Glutamatergic neuron (in vitro differentiated cells): ENCODE measurements around the gene INTS11. TPM values are rescaled to one million over a fixed set of nuclear protein-coding genes. Genes with fewer than 3 reads are reported as not detected.

ENCODE experiments used
- DNase-seq: peaks from one replicate; pipeline ENCODE4 v3.0.0; 2022
- H3K27ac Mint-ChIP-seq: one replicate; pipeline ENCODE4 v1.8.0; 2020; ENCODE audit warnings: mild to moderate bottlenecking, mixed read lengths, inconsistent platforms; ENCODE audit not compliant: unreplicated experiment
- H3K27me3 Mint-ChIP-seq: one replicate; pipeline ENCODE4 v1.8.0; 2020; ENCODE audit warnings: mild to moderate bottlenecking, moderate library complexity, mixed read lengths, inconsistent platforms; ENCODE audit not compliant: unreplicated experiment
- H3K36me3 Mint-ChIP-seq: one replicate; pipeline ENCODE4 v1.8.0; 2020; ENCODE audit warnings: mild to moderate bottlenecking, mixed read lengths, inconsistent platforms; ENCODE audit not compliant: unreplicated experiment
- H3K4me1 Mint-ChIP-seq: one replicate; pipeline ENCODE4 v1.8.0; 2020; ENCODE audit warnings: mild to moderate bottlenecking, low read depth, mixed read lengths, inconsistent platforms; ENCODE audit not compliant: unreplicated experiment
- H3K4me3 Mint-ChIP-seq: one replicate; pipeline ENCODE4 v1.8.0; 2020; ENCODE audit warnings: mild to moderate bottlenecking, mixed read lengths, inconsistent platforms; ENCODE audit not compliant: unreplicated experiment
- H3K9me3 Mint-ChIP-seq: one replicate; pipeline ENCODE4 v1.8.0; 2020; ENCODE audit warnings: mild to moderate bottlenecking, moderate library complexity, mixed read lengths, inconsistent platforms; ENCODE audit not compliant: unreplicated experiment
- total RNA-seq: library from RNA; stranded (reverse); fragmentation: NEBNext Ultra II Directional; extraction: Animal tissue kit (Norgen Biotek cat#: 25700); gene quantifications from one replicate; pipeline ENCODE4 v1.2.1, GENCODE V29; 2021; ENCODE audit not compliant: unreplicated experiment
- TF ChIP-seq, protein P1 (sequence below): fragments of 200-600 bp; sonication (generic); IDR thresholded peaks from one replicate; pipeline ENCODE4 v1.5.0; 2021; ENCODE audit not compliant: partially characterized antibody, unreplicated experiment

Gene INTS11
- total RNA-seq, 1 donor from 2014 or later: 147 TPM

GRCh38 chr1:1302951-1303509, 21.4 kb downstream of the INTS11 start:
- Mint-ChIP-seq H3K9me3 (peaks cover 30% of the 10 kb centered on the region), H3K27me3 (peaks cover 42% of the 10 kb centered on the region), H3K4me1 (peaks cover 6% of the 10 kb centered on the region), H3K27ac (peak overlapping the region; percentile 86), H3K36me3 (no peaks in the 10 kb centered on the region), H3K4me3 (peak overlapping the region; percentile 70)
- TF ChIP-seq, protein P1, sequence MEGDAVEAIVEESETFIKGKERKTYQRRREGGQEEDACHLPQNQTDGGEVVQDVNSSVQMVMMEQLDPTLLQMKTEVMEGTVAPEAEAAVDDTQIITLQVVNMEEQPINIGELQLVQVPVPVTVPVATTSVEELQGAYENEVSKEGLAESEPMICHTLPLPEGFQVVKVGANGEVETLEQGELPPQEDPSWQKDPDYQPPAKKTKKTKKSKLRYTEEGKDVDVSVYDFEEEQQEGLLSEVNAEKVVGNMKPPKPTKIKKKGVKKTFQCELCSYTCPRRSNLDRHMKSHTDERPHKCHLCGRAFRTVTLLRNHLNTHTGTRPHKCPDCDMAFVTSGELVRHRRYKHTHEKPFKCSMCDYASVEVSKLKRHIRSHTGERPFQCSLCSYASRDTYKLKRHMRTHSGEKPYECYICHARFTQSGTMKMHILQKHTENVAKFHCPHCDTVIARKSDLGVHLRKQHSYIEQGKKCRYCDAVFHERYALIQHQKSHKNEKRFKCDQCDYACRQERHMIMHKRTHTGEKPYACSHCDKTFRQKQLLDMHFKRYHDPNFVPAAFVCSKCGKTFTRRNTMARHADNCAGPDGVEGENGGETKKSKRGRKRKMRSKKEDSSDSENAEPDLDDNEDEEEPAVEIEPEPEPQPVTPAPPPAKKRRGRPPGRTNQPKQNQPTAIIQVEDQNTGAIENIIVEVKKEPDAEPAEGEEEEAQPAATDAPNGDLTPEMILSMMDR: no peak
- DNase-seq: peak; percentile 57

- Mint-ChIP-seq H3K9me3 (peaks cover 30% of the 10 kb centered on the region), H3K4me1 (peaks cover 6% of the 10 kb centered on the region), H3K27ac (peak overlapping the region; percentile 52), H3K36me3 (no peaks in the 10 kb centered on the region), H3K4me3 (no peak overlapping the region), H3K27me3 (peaks cover 41% of the 10 kb centered on the region)
- DNase-seq: peak; percentile 45
- TF ChIP-seq, protein P1: peak; percentile 69
Measured at GRCh38 chr1:1302006-1302430, 22.4 kb downstream of the INTS11 start.

GRCh38 chr1:1300352-1300739, 24.1 kb downstream of the INTS11 start:
- Mint-ChIP-seq H3K4me1 (peaks cover 6% of the 10 kb centered on the region), H3K27me3 (peaks cover 36% of the 10 kb centered on the region), H3K36me3 (no peaks in the 10 kb centered on the region), H3K9me3 (peaks cover 21% of the 10 kb centered on the region), H3K27ac (peak overlapping the region; percentile 90), H3K4me3 (no peak overlapping the region)
- peak; percentile 16 for DNase-seq
- TF ChIP-seq, protein P1: peak; percentile 13

- DNase-seq: peak; percentile 36
Measured at GRCh38 chr1:1299686-1300351, 24.6 kb downstream of the INTS11 start.

More at GRCh38 chr1:1299686-1300351, 24.6 kb downstream of the INTS11 start:
- Mint-ChIP-seq H3K9me3 (peaks cover 21% of the 10 kb centered on the region), H3K27ac (peak overlapping the region; percentile 90), H3K4me3 (peak overlapping the region; percentile 30), H3K36me3 (no peaks in the 10 kb centered on the region), H3K27me3 (peaks cover 39% of the 10 kb centered on the region), H3K4me1 (peaks cover 6% of the 10 kb centered on the region)
- TF ChIP-seq, protein P1: peak; percentile 73
